ENCODE measurements around the gene ERC2.

The ERC2 gene

GRCh38 chr3:55923207-55923606 is 545.1 kb downstream of the ERC2 start:
- Histone ChIP-seq H3F3A (ENCODE audit: insufficient read depth, low read length) (no peaks in the 10 kb centered on the region), H3K36me3 (ENCODE audit: insufficient read depth, low read length) (no peaks in the 10 kb centered on the region), H3K4me3 (ENCODE audit: low read depth, low read length, poor library complexity, severe bottlenecking) (no peak overlapping the region), H3K27me3 (ENCODE audit: insufficient read depth, low read length) (no peaks in the 10 kb centered on the region), H3K9me3 (ENCODE audit: low read length) (no peaks in the 10 kb centered on the region), H4K20me1 (ENCODE audit: insufficient read depth, low read length) (no peaks in the 10 kb centered on the region), H3K4me2 (ENCODE audit: low read length) (no peak overlapping the region), H3K4me1 (ENCODE audit: insufficient read depth, low read length, severe bottlenecking) (no peaks in the 10 kb centered on the region), H3K9ac (ENCODE audit: low read length) (no peak overlapping the region), H3K9me2 (ENCODE audit: low read depth, low read length) (no peaks in the 10 kb centered on the region), H3K79me2 (ENCODE audit: insufficient read depth, low read length) (no peaks in the 10 kb centered on the region), H3K27ac (ENCODE audit: low read depth, low read length, poor library complexity, severe bottlenecking) (no peak overlapping the region), H2AFZ (ENCODE audit: low read length) (no peak overlapping the region)
- TF ChIP-seq EZH2 (IDR thresholded peaks at IDR 0.05; ENCODE audit: borderline replicate concordance, low read length) (no peak), CTCF (IDR thresholded peaks at IDR 0.05; ENCODE audit: low read length) (no peak)

- no peak overlapping the region for H3K9ac ChIP-seq (ENCODE audit: low read length)
- no peak overlapping the region for H3K4me3 ChIP-seq (ENCODE audit: low read depth, low read length, poor library complexity, severe bottlenecking)
- H3K9me3 ChIP-seq (ENCODE audit: low read length), result no peaks in the 10 kb centered on the region
- no peaks in the 10 kb centered on the region for H4K20me1 ChIP-seq (ENCODE audit: insufficient read depth, low read length)
- H3K27ac ChIP-seq (ENCODE audit: low read depth, low read length, poor library complexity, severe bottlenecking), result no peak overlapping the region
- H3K36me3 ChIP-seq (ENCODE audit: insufficient read depth, low read length), result no peaks in the 10 kb centered on the region
- no peaks in the 10 kb centered on the region for H3K9me2 ChIP-seq (ENCODE audit: low read depth, low read length)
- no peaks in the 10 kb centered on the region for H3F3A ChIP-seq (ENCODE audit: insufficient read depth, low read length)
- H3K79me2 ChIP-seq (ENCODE audit: insufficient read depth, low read length), result no peaks in the 10 kb centered on the region
- H3K27me3 ChIP-seq (ENCODE audit: insufficient read depth, low read length), result no peaks in the 10 kb centered on the region
- no peak overlapping the region for H2AFZ ChIP-seq (ENCODE audit: low read length)
- TF ChIP-seq EZH2 (IDR thresholded peaks at IDR 0.05; ENCODE audit: borderline replicate concordance, low read length) (no peak), CTCF (IDR thresholded peaks at IDR 0.05; ENCODE audit: low read length) (no peak)
- H3K4me1 ChIP-seq (ENCODE audit: insufficient read depth, low read length, severe bottlenecking), result no peaks in the 10 kb centered on the region
- no peak overlapping the region for H3K4me2 ChIP-seq (ENCODE audit: low read length)
Observed at GRCh38 chr3:55912880-55913279, 555.4 kb downstream of the ERC2 start.

- no peak overlapping the region for H2AFZ ChIP-seq (ENCODE audit: low read length)
- no peaks in the 10 kb centered on the region for H3K4me1 ChIP-seq (ENCODE audit: insufficient read depth, low read length, severe bottlenecking)
- TF ChIP-seq EZH2 (IDR thresholded peaks at IDR 0.05; ENCODE audit: borderline replicate concordance, low read length) (no peak), CTCF (IDR thresholded peaks at IDR 0.05; ENCODE audit: low read length) (no peak)
- H3K27ac ChIP-seq (ENCODE audit: low read depth, low read length, poor library complexity, severe bottlenecking), result no peak overlapping the region
- no peak overlapping the region for H3K4me3 ChIP-seq (ENCODE audit: low read depth, low read length, poor library complexity, severe bottlenecking)
- no peaks in the 10 kb centered on the region for H4K20me1 ChIP-seq (ENCODE audit: insufficient read depth, low read length)
- no peak overlapping the region for H3K4me2 ChIP-seq (ENCODE audit: low read length)
- no peaks in the 10 kb centered on the region for H3K36me3 ChIP-seq (ENCODE audit: insufficient read depth, low read length)
- H3F3A ChIP-seq (ENCODE audit: insufficient read depth, low read length), result no peaks in the 10 kb centered on the region
- H3K79me2 ChIP-seq (ENCODE audit: insufficient read depth, low read length), result no peaks in the 10 kb centered on the region
- no peaks in the 10 kb centered on the region for H3K9me3 ChIP-seq (ENCODE audit: low read length)
- no peaks in the 10 kb centered on the region for H3K9me2 ChIP-seq (ENCODE audit: low read depth, low read length)
- no peaks in the 10 kb centered on the region for H3K27me3 ChIP-seq (ENCODE audit: insufficient read depth, low read length)
- no peak overlapping the region for H3K9ac ChIP-seq (ENCODE audit: low read length)
Observed at GRCh38 chr3:55911266-55911665, 557.0 kb downstream of the ERC2 start.
